Stimulated activated effector memory CD8-positive, alpha-beta T cell treated with anti-CD3 and anti-CD28 coated beads, Interleukin-12 subunit alpha, Interleukin-12 subunit beta, amount 100 ng/mL, for 72 hours (primary cell): ENCODE measurements around the gene TMEM30A.
A peak's percentile ranks its signal among the peaks of the same experiment; 100 is the strongest.

Source experiments
- ATAC-seq: fragments of 150-1000 bp; cut with Tn5 transposase; 2 replicates; pipeline ENCODE4 v1.10.0; 2021
- DNase-seq, 2 donors: peaks; one replicate each; pipeline ENCODE4 v3.0.0; 2021 to 2022; ENCODE audit warnings: low spot score in 2 of 2
- H3K27ac Mint-ChIP-seq: one replicate; pipeline ENCODE4 v1.8.0; 2022; ENCODE audit warnings: mild to moderate bottlenecking, mixed read lengths
- H3K36me3 Mint-ChIP-seq: one replicate; pipeline ENCODE4 v1.8.0; 2022; ENCODE audit warnings: mild to moderate bottlenecking, mixed read lengths
- H3K4me1 Mint-ChIP-seq: one replicate; pipeline ENCODE4 v1.8.0; 2022; ENCODE audit warnings: mixed read lengths
- H3K4me3 Mint-ChIP-seq: one replicate; pipeline ENCODE4 v1.8.0; 2022; ENCODE audit warnings: mild to moderate bottlenecking, mixed read lengths
- H3K9me3 Mint-ChIP-seq: one replicate; pipeline ENCODE4 v1.8.0; 2022; ENCODE audit warnings: mixed read lengths

Gene TMEM30A

DNA sequence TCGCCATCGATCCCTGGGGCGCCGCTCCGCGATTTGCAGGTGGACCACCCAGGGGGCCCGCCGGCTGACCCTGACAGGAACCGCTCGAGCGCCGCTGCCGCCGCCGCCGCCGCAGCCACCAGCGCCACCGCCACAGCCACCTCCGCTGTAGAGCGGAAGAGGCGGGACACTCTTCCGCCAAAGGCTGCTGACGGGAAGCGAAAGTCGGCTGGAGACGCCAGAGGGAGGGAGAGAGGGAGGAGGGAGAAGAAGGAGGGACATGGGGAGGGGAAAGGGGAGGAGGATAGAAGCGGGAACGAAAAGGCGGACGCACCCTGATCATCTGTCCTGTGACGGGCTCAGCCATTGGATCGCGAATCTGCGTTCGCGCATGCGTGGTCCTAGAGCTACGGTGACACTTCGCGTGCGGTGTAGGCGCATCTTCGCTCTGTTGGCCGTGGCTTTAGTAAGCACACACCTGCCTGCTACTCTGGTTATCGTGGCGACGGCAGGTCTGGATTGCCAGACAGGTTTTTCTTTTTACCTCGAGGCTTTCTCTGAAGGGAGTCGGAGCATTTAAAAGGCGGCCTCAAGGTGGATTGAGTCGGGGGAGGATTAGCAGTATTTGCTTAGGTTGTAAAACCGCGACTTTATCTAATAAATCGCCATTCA, at the start of gene TMEM30A:
TMEM30A (minus strand) TSS at position 161 of the 651 bp plus-strand sequence; CDS start at position 7, 154 bp downstream.
- Mint-ChIP-seq H3K9me3 (no peaks in the 10 kb centered on the region), H3K27ac (no peak within 1 kb of the TSS), H3K4me1 (peaks cover 26% of the 10 kb centered on the region), H3K4me3 (no peak within 1 kb of the TSS), H3K36me3 (peaks cover 5% of the 10 kb centered on the region)
- DNase-seq = peak; percentile 80 to 97
- ATAC-seq = peak; percentile 96

GRCh38 chr6:75333676-75334200, 49.1 kb upstream of the TMEM30A start:
- no peak overlapping the region for H3K4me3 Mint-ChIP-seq
- H3K36me3 Mint-ChIP-seq = no peaks in the 10 kb centered on the region
- H3K27ac Mint-ChIP-seq = no peak overlapping the region
- no peaks in the 10 kb centered on the region for H3K4me1 Mint-ChIP-seq
- ATAC-seq = no peak
- no peak for DNase-seq
- no peaks in the 10 kb centered on the region for H3K9me3 Mint-ChIP-seq

DNA sequence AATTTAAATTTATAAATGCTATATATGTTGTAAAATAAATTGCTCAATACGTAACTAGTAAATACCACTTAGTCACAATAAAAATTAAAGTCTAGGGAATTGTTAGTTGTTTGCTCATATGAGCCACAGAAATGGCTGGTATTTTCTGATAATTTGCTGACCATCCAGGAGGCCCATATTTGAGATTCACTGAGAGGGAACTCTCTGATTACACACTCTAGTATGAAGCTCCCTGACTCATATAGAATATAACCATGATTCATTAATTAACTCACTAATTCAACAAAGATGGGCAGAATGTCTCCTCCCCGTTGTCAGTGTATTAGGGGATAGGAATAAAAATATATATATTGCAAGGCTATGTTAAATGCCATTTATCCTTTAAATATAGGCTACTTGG, 46.6 kb upstream of the TMEM30A start:
- DNase-seq (no peak), ATAC-seq (no peak)
- Mint-ChIP-seq H3K4me1 (no peaks in the 10 kb centered on the region), H3K4me3 (no peak overlapping the region), H3K36me3 (no peaks in the 10 kb centered on the region), H3K27ac (no peak overlapping the region), H3K9me3 (no peaks in the 10 kb centered on the region)

DNA sequence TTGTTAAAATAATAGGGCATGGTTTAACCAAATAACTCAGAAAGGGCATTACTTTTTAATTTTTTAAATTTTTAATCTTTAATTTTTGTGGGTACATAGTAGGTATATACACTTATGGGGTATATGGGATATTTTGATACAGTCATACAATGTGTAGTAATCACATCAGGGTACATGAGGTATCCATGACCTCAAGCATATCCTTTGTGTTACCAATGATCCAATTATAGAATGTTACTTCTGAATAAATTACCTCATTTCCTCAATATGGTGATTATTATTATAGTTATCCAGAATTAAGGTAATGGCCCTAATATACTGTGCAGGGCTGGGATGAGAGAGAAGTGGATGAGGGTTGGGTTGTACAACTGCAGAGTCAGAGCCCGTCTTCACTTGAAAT, 45.1 kb upstream of the TMEM30A start:
- Mint-ChIP-seq H3K27ac (no peak overlapping the region), H3K4me1 (no peaks in the 10 kb centered on the region), H3K36me3 (no peaks in the 10 kb centered on the region), H3K4me3 (no peak overlapping the region), H3K9me3 (peaks cover 2% of the 10 kb centered on the region)
- no peak for DNase-seq
- no peak for ATAC-seq

- Mint-ChIP-seq H3K9me3 (peaks cover 2% of the 10 kb centered on the region), H3K27ac (no peak overlapping the region), H3K4me3 (no peak overlapping the region), H3K36me3 (no peaks in the 10 kb centered on the region), H3K4me1 (no peaks in the 10 kb centered on the region)
- ATAC-seq (no peak), DNase-seq (no peak)
These were observed 43.2 kb upstream of the TMEM30A start for GRCh38 chr6:75327807-75328206.

DNA sequence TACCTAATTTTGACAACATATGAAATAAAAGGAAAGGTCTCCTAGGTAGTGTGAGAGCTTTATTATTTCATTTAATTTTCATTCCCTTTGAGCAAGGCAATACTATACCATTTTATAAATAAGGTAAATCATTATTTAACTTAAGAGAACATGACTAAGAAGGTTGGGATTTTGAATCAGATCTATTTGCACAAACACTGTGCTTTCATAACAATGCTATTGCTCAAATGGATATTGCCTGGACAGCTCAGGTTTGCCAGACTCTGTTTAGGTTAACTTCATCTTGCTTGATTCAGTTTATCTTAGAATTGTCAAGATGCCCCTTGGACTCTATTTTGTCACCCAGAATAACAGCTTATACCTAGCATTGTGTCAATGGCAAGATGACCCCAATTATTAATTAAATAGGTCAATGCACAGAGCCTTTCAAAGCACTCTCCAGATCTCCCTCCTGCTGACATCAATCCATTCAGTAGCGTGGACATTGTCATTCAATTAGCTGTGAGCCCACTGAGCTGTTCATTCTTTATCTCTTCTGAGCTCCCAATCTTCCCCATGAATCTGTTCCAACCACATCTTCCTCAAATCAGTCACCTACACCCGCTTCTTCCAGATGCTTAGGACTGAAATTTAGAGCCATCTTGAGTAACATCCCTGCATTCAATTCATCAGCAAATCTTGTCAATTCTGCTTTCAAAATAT, 42.1 kb upstream of the TMEM30A start:
- H3K27ac Mint-ChIP-seq = no peak overlapping the region
- H3K36me3 Mint-ChIP-seq = no peaks in the 10 kb centered on the region
- H3K4me1 Mint-ChIP-seq = no peaks in the 10 kb centered on the region
- H3K4me3 Mint-ChIP-seq = no peak overlapping the region
- no peak for DNase-seq
- ATAC-seq = no peak
- H3K9me3 Mint-ChIP-seq = peaks cover 2% of the 10 kb centered on the region

DNA sequence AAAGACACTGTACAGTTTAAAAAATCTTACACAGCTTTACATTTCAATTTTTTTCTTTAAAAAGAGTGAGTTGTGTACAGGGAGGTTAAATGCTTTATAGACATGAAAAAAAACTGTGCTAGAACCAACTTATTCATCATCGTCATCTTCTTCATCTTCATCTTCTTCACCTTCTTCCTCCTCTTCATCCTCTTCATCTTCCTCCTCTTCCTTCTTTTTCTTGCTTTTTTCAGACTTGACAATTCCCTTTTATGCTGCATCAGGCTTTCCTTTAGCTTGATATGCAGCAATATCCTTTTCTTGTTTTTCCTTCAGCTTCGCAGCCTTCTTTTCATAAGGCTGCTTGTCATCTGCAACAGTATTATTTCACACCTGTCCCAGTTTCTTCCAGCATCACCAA, 34.3 kb upstream of the TMEM30A start:
- Mint-ChIP-seq H3K4me3 (no peak overlapping the region), H3K4me1 (no peaks in the 10 kb centered on the region), H3K36me3 (no peaks in the 10 kb centered on the region), H3K9me3 (no peaks in the 10 kb centered on the region), H3K27ac (no peak overlapping the region)
- ATAC-seq = no peak
- DNase-seq = no peak

DNA sequence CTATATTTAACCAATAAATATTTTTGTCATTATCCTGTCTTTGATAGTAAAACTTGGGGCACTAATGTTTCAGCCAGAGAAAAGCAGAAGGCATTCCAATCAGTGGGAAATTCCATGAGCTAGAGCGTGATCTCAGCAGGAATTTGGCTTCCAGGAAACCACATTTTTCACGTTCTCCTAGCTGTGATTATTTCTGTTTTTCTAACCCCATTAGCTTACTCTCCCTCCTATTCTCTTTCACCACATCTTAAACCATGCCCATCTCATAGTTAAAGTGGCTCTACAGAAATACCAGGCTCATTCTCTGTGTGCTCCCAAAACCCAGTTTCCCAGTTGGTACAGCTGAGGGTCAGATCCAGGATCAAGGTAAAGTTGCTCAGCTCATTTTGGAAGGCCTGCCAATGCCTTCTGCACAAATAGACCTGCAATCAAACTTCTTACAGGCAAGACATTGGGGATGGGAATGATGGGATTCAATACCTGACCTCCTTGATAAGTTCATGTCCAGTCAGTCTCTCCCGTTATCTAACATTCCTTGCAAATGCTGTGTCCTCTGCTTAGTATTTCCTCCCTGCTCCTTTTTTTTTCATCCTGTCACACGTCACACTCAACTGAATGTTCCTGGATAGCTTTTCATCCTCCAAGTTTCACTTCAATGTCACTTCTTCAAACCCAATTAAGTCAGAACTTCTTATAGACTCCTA, 33.1 kb upstream of the TMEM30A start:
- no peak for ATAC-seq
- H3K4me1 Mint-ChIP-seq = no peaks in the 10 kb centered on the region
- no peaks in the 10 kb centered on the region for H3K36me3 Mint-ChIP-seq
- H3K9me3 Mint-ChIP-seq = no peaks in the 10 kb centered on the region
- no peak overlapping the region for H3K4me3 Mint-ChIP-seq
- DNase-seq = no peak
- no peak overlapping the region for H3K27ac Mint-ChIP-seq

DNA sequence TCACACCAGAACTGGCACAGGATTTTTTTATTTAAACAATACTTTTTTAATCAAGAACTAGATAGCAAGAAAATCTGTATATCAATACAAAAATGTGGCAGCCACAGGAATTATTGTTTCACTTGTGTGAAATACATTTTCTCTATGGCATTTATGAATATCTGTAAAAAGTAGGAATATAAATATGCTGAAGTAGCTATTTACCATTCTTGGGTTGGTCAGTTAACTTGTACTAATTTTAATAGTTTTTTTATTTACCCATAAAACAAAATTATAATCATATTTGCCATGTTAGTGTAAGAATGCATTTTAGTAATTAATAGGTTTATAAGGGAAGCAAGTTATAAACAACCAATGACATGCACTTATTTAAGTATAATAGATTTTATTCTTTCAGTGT, 31.4 kb upstream of the TMEM30A start:
- no peak overlapping the region for H3K4me3 Mint-ChIP-seq
- DNase-seq (no peak), ATAC-seq (no peak)
- no peaks in the 10 kb centered on the region for H3K9me3 Mint-ChIP-seq
- H3K27ac Mint-ChIP-seq = no peak overlapping the region
- H3K36me3 Mint-ChIP-seq = no peaks in the 10 kb centered on the region
- no peaks in the 10 kb centered on the region for H3K4me1 Mint-ChIP-seq

DNA sequence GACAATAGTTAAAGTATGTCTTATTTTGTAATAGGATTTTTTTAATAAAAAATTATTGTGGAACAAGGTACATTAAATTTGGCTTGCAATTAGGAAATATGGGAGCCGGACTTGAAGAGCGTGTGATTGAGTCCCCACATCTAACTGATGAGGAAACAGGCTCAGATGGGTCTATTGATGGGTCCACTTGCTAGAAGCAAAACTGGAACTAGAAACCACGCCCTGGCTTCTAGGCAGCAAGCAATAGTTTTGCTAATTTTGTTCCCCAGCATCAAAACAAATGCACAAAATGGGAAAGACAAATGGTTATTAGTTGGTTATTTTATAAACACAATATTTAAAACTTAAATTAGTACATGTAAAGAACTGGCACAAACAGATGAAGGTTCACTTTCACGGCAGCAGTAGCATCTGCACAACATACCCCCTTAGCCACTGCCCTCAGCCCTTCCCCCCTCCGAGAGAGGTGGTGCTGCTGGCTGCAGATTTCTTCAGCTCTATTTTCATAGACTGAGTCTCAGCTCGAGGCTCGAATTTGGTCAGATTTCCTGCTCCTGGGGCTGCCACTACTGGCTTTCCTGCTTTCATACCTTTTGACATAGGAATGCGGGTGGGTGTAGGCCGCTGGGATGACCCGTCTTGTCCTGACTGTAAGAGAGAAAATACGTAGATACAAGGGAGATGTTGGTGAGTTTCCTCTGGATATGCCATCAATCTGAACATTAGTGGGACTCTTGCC, 23.8 kb upstream of the TMEM30A start:
- Mint-ChIP-seq H3K4me1 (no peaks in the 10 kb centered on the region), H3K9me3 (no peaks in the 10 kb centered on the region), H3K27ac (no peak overlapping the region), H3K4me3 (no peak overlapping the region), H3K36me3 (no peaks in the 10 kb centered on the region)
- ATAC-seq = no peak
- DNase-seq = no peak

GRCh38 chr6:75307364-75308004, 22.9 kb upstream of the TMEM30A start:
- no peak for ATAC-seq
- Mint-ChIP-seq H3K4me3 (no peak overlapping the region), H3K27ac (no peak overlapping the region), H3K9me3 (no peaks in the 10 kb centered on the region), H3K36me3 (no peaks in the 10 kb centered on the region), H3K4me1 (no peaks in the 10 kb centered on the region)
- DNase-seq = no peak

- H3K9me3 Mint-ChIP-seq = no peaks in the 10 kb centered on the region
- H3K27ac Mint-ChIP-seq = no peak overlapping the region
- no peaks in the 10 kb centered on the region for H3K36me3 Mint-ChIP-seq
- ATAC-seq (no peak), DNase-seq (no peak)
- no peaks in the 10 kb centered on the region for H3K4me1 Mint-ChIP-seq
- H3K4me3 Mint-ChIP-seq = no peak overlapping the region
These were observed 21.5 kb upstream of the TMEM30A start for GRCh38 chr6:75306064-75306463.

DNA sequence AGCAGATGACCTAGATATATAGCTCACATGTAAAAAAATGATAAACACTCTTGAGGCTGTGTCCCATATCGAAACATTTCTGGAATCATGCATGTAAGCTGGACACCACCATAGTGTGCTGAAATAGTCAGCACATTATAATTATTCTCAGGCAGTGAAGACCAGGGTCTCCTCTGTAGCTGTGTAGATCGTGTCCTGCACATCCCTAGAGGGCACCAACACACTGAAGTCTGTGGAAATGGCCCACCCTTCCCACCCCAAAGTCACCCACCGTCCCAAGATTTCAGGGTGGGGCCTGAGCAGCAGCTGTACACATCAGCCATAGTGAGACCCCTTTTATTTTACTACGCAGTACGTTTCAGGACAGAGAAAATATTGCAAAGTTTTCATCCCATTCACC, 21.0 kb upstream of the TMEM30A start:
- Mint-ChIP-seq H3K4me3 (no peak overlapping the region), H3K27ac (no peak overlapping the region), H3K36me3 (no peaks in the 10 kb centered on the region), H3K9me3 (no peaks in the 10 kb centered on the region), H3K4me1 (no peaks in the 10 kb centered on the region)
- no peak for DNase-seq
- ATAC-seq = no peak

DNA sequence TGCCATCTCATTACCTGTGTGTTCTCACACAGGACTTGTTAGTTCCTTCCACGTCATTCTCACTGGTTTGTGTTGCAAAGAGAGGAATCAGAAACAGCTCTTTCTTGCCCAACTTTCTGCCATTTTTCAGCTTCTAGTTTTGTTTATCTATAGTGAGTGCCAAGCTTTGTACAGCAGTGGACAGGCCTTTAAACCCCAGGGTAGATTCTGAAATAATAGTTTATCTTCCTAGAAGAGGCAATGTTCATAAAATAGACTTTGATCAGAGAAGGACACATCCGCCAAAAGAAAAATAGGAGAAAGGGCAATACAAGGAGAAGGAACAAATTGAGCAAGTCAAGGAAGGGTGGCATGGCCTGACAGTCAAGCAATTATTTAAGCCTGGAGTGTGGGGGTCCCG, 17.7 kb upstream of the TMEM30A start:
- no peak overlapping the region for H3K4me3 Mint-ChIP-seq
- no peak overlapping the region for H3K27ac Mint-ChIP-seq
- no peaks in the 10 kb centered on the region for H3K4me1 Mint-ChIP-seq
- no peaks in the 10 kb centered on the region for H3K36me3 Mint-ChIP-seq
- H3K9me3 Mint-ChIP-seq = no peaks in the 10 kb centered on the region
- ATAC-seq (no peak), DNase-seq (no peak)

DNA sequence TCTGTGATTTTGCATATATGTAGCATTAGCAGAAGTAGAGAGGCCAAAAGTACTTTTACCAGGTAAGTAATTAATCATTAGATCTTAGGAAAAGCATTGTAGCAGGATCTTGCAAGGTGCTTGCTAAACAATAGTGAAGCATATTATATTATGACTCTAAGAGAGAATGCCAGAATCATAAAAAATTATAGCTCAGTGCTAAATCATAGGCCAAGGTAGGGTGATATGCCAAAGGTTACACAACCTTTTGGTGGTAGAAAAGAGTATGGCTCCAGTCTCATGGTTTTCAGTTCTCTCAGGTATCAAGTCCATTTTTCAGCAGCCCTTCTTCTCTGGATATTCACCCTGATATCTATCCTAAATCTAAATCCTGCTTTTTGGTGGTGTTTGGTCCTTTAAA, 16.9 kb upstream of the TMEM30A start:
- no peak for ATAC-seq
- H3K27ac Mint-ChIP-seq = no peak overlapping the region
- no peaks in the 10 kb centered on the region for H3K4me1 Mint-ChIP-seq
- no peaks in the 10 kb centered on the region for H3K9me3 Mint-ChIP-seq
- H3K4me3 Mint-ChIP-seq = no peak overlapping the region
- no peak for DNase-seq
- H3K36me3 Mint-ChIP-seq = no peaks in the 10 kb centered on the region
